PC-9 (cell line): Measurements from ENCODE around the gene FOXN4. TPM values are rescaled to one million over a fixed set of nuclear protein-coding genes. Genes with fewer than 3 reads are reported as not detected.

Experiments used
- BruUV-seq: library from RNA; stranded (reverse); fragments of 400-500 nt; replicated peaks from 2 replicates; lab custom pipeline; 2021; lab: Mats Ljungman, UMichigan
- CTCF ChIA-PET: fragments of 300-600 bp; sonication (Branson Sonifier 250); formaldehyde crosslinking; loops from one replicate; lab custom pipeline; 2022; ENCODE audit warnings: antibody characterized with exemption; lab: Charles Lee
- POLR2A ChIA-PET: fragments of 300-600 bp; sonication (Branson Sonifier 250); formaldehyde crosslinking; loops from one replicate; lab custom pipeline; 2022; ENCODE audit warnings: antibody characterized with exemption; ENCODE audit not compliant: unreplicated experiment; lab: Charles Lee
- DNase-seq, 2 experiments: peaks; one replicate each; pipeline versions ENCODE4 v3.0.0 to v3.0.0-alpha.2; 2015 to 2022; ENCODE audit warnings: mixed read lengths in 1 of 2
- H2AFZ ChIP-seq: fragments of 200-600 bp; sonication (generic); 2 replicates; pipeline ENCODE4 v1.8.1; 2017; ENCODE audit warnings: antibody characterized with exemption
- H3F3A ChIP-seq: fragments of 200-600 bp; sonication (generic); 2 replicates; pipeline ENCODE4 v1.8.1; 2017; ENCODE audit warnings: antibody characterized with exemption, mild to moderate bottlenecking, low read depth; ENCODE audit not compliant: insufficient read depth
- H3K27ac ChIP-seq: fragments of 200-600 bp; sonication (generic); 2 replicates; pipeline ENCODE4 v1.6.1; 2016; ENCODE audit warnings: mixed run types
- H3K27me3 ChIP-seq: fragments of 200-600 bp; sonication (generic); 2 replicates; pipeline ENCODE4 v1.6.1; 2016; ENCODE audit warnings: low read depth, mixed run types; ENCODE audit not compliant: insufficient read depth
- H3K36me3 ChIP-seq: fragments of 200-600 bp; sonication (generic); 2 replicates; pipeline ENCODE4 v1.6.1; 2016; ENCODE audit warnings: low read depth, mixed run types
- H3K4me1 ChIP-seq: fragments of 200-600 bp; sonication (generic); replicated peaks from 2 replicates; pipeline ENCODE4 v1.6.1; 2016; ENCODE audit warnings: mixed run types; ENCODE audit not compliant: insufficient read depth
- H3K4me2 ChIP-seq: fragments of 200-600 bp; sonication (generic); 2 replicates; pipeline ENCODE4 v1.6.1; 2017; ENCODE audit warnings: mixed run types
- H3K4me3 ChIP-seq: fragments of 200-600 bp; sonication (generic); 2 replicates; pipeline ENCODE4 v1.6.1; 2016; ENCODE audit warnings: mixed run types
- H3K79me2 ChIP-seq: fragments of 200-600 bp; sonication (generic); 2 replicates; pipeline ENCODE4 v1.6.1; 2017; ENCODE audit warnings: low read depth, mixed run types
- H3K9me2 ChIP-seq: fragments of 200-600 bp; sonication (generic); 2 replicates; pipeline ENCODE4 v1.8.1; 2017; ENCODE audit warnings: mild to moderate bottlenecking; ENCODE audit not compliant: insufficient read depth
- H3K9me3 ChIP-seq: fragments of 200-600 bp; sonication (generic); 2 replicates; pipeline ENCODE4 v1.8.1; 2016; ENCODE audit warnings: low read depth; ENCODE audit not compliant: insufficient read depth
- H4K20me1 ChIP-seq: fragments of 200-600 bp; sonication (generic); 2 replicates; pipeline ENCODE4 v1.8.1; 2017; ENCODE audit not compliant: insufficient read depth
- CTCF ChIP-seq: fragments of 200-600 bp; sonication (generic); conservative IDR thresholded peaks from 2 replicates; pipeline ENCODE4 v1.6.1; 2017; ENCODE audit warnings: mixed run types, antibody characterized with exemption, mild to moderate bottlenecking, moderate library complexity
- EZH2 ChIP-seq: fragments of 200-600 bp; sonication (generic); IDR thresholded peaks from 2 replicates; pipeline ENCODE4 v1.8.0; 2017; ENCODE audit warnings: antibody characterized with exemption, low read depth
- intact Hi-C: fragments of 100-400 bp; cut with micrococcal nuclease; formaldehyde crosslinking; loops from one replicate; pipeline ENCODE4 v1.10.0; 2022; ENCODE audit not compliant: unreplicated experiment
- total RNA-seq: library from RNA; stranded (reverse); gene quantifications from 2 replicates; pipeline ENCODE4 v1.2.3, GENCODE V29; 2021

Gene FOXN4
- total RNA-seq, 1 experiment from 2014 or later: not detected

DNA sequence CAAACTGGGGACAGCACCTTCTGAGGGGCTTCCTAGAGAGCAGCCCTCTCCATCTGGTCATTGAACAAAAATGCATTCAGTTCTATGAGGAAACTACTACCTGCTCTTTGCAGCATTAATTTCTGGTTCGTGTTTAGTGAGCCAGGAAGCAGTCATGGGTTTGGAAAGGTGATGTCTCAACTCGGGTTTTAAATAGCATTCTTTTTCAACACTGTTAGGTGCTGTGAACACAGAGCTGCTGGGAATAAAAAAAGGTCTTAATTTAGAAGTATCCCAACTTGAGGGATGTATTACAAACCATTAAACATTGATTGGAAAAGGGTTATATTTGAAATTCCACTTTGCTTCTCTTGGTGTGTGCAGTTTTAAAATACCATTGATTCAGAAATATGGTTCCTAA lies 47.9 kb upstream of the FOXN4 start:
- no TSS peak for BruUV-seq
- Histone ChIP-seq H3K27ac (no peak overlapping the region), H3K27me3 (peaks cover 76% of the 10 kb centered on the region), H3K9me3 (no peaks in the 10 kb centered on the region), H3K4me1 (no peaks in the 10 kb centered on the region), H3K9me2 (no peaks in the 10 kb centered on the region), H2AFZ (no peak overlapping the region), H3K4me2 (no peak overlapping the region), H3F3A (no peaks in the 10 kb centered on the region), H3K36me3 (no peaks in the 10 kb centered on the region), H4K20me1 (no peaks in the 10 kb centered on the region), H3K4me3 (no peak overlapping the region), H3K79me2 (no peaks in the 10 kb centered on the region)
- ChIA-PET POLR2A (no interaction called here), CTCF (no interaction called here)
- TF ChIP-seq EZH2: no peak
- TF ChIP-seq CTCF: no peak
- no peak for DNase-seq
- intact Hi-C loops: no loop called here

DNA sequence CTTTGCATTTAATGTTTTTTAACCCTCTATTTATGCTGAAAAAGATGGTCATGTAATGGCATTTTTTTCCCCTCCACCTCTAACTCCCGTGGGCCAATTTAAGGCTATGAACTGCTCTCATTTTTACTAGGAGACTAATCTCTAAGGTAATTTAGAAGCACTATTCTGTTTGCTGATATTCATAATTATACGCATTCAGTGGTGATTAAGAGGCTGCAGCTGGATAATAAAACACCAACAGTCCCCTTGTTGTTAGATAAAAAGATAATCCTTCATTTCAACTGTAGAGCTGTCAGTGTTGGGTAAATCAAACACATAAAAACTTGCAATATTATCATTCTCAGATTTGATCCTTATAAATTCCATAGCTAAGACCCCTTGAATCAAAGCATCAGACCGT lies 47.5 kb upstream of the FOXN4 start:
- intact Hi-C loops: no loop called here
- POLR2A ChIA-PET: no interaction called here
- Histone ChIP-seq H2AFZ (no peak overlapping the region), H3K79me2 (no peaks in the 10 kb centered on the region), H3K4me3 (no peak overlapping the region), H3F3A (no peaks in the 10 kb centered on the region), H3K36me3 (no peaks in the 10 kb centered on the region), H4K20me1 (no peaks in the 10 kb centered on the region), H3K9me2 (no peaks in the 10 kb centered on the region), H3K27ac (no peak overlapping the region), H3K9me3 (no peaks in the 10 kb centered on the region), H3K4me2 (no peak overlapping the region), H3K27me3 (peaks cover 77% of the 10 kb centered on the region), H3K4me1 (no peaks in the 10 kb centered on the region)
- CTCF ChIA-PET: no interaction called here
- no peak for TF ChIP-seq EZH2
- TF ChIP-seq CTCF: no peak
- BruUV-seq: no TSS peak
- DNase-seq: no peak

GRCh38 chr12:109352184-109352583 lies 43.1 kb upstream of the FOXN4 start:
- no peak for DNase-seq
- Histone ChIP-seq H3K9me2 (no peaks in the 10 kb centered on the region), H3K9me3 (no peaks in the 10 kb centered on the region), H3K79me2 (no peaks in the 10 kb centered on the region), H3K27me3 (peaks cover 73% of the 10 kb centered on the region), H2AFZ (no peak overlapping the region), H3K4me2 (no peak overlapping the region), H3K4me1 (no peaks in the 10 kb centered on the region), H4K20me1 (no peaks in the 10 kb centered on the region), H3F3A (no peaks in the 10 kb centered on the region), H3K36me3 (no peaks in the 10 kb centered on the region), H3K27ac (no peak overlapping the region), H3K4me3 (no peak overlapping the region)
- BruUV-seq: no TSS peak
- no peak for TF ChIP-seq EZH2
- no peak for TF ChIP-seq CTCF
- intact Hi-C loops: no loop called here
- ChIA-PET CTCF (no interaction called here), POLR2A (no interaction called here)
